Mammary epithelial cell (primary cell): ENCODE measurements around the gene NFASC.

Source experiments
- EZH2 ChIP-seq: IDR thresholded peaks from 2 replicates; pipeline ENCODE4 v1.6.1; 2012; ENCODE audit warnings: low read length, inconsistent platforms, borderline replicate concordance
- TF ChIP-seq, protein P1 (sequence below), 2 donors: IDR thresholded peaks in 1 of 2; conservative IDR thresholded peaks in 1 of 2; 2 replicates each; pipeline ENCODE4 v1.5.1; 2011 to 2012; ENCODE audit warnings: inconsistent platforms in 2 of 2, low read length in 2 of 2, mild to moderate bottlenecking in 2 of 2, control low read depth in 1 of 2, low read depth in 1 of 2; ENCODE audit not compliant: insufficient read depth in 1 of 2; ENCODE audit errors: extremely low read depth in 1 of 2

DNA sequence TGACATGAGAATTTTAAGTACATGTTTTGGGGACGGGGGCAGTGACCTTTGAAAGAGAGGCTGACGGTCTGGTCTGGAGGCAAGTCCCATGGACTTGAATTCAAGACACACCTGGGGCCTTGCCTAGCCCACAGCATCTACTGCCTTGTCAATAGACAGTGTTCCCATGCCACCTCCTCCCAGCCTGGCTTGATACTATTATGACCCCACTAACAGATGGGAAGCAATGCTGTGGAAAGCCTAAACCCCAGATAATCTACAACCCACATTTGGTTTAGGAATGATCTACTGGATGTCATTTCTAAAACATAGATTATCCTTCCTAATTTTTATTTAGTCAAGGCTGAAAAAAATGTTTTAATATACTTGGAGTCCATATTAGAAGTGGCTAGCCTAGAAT, 17.8 kb upstream of the NFASC start:
- TF ChIP-seq EZH2 = no peak
- TF ChIP-seq, protein P1, sequence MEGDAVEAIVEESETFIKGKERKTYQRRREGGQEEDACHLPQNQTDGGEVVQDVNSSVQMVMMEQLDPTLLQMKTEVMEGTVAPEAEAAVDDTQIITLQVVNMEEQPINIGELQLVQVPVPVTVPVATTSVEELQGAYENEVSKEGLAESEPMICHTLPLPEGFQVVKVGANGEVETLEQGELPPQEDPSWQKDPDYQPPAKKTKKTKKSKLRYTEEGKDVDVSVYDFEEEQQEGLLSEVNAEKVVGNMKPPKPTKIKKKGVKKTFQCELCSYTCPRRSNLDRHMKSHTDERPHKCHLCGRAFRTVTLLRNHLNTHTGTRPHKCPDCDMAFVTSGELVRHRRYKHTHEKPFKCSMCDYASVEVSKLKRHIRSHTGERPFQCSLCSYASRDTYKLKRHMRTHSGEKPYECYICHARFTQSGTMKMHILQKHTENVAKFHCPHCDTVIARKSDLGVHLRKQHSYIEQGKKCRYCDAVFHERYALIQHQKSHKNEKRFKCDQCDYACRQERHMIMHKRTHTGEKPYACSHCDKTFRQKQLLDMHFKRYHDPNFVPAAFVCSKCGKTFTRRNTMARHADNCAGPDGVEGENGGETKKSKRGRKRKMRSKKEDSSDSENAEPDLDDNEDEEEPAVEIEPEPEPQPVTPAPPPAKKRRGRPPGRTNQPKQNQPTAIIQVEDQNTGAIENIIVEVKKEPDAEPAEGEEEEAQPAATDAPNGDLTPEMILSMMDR (conservative IDR thresholded peaks at IDR 0.05 in 1 of 2, IDR thresholded peaks at IDR 0.05 in 1 of 2; ENCODE audit: extremely low read depth in 1 of 2, insufficient read depth in 1 of 2, low read depth in 1 of 2, low read length in 2 of 2) = no peak
